DLD1 (cell line): ENCODE measurements around the gene RPS21.

Source experiments
- in situ Hi-C: cut with HindIII; loops from 2 replicates; pipeline ENCODE4 v1.10.0; 2017; ENCODE audit warnings: low sequenced_read_pairs

The RPS21 gene

DNA sequence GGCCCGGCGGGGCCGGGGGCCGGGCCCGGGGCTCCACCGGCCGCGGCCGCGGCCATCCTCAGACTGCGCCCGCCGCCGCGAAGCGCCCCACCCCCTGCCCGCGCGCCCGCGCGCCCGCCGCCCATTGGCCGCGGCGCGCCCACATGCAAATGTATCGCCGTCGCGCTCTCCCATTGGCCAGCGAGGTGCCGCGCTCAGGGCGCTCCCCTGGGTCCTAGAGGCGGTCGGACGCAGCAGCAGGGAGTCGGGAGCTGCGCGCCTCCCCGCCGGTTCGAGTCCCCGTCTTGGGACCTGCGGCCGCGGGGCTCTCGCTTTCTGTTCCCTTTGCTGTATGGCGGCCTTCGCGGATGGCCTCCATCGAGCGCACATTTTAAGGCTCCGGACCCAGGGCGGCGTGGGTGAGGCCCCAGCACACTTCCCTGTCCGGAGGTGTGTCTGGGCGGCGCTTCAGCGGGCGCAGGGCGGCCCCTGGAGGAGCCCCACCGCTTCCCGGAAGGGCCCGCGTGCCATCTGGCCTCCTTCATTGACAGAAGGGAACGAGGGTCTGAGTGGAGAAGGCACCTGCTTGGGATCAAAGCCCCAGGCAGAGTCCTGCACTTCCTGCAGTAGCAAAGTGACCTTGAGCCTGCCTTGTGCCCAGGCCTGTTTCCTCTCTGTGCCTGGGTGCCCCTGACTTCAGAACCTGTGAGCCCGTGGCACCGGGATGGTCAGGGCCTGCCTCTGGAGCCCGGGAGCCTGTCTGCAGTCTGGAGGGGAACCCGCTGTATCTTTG is 20.5 kb downstream of the RPS21 start, which contains the start of gene CABLES2:
CABLES2 (minus strand) TSS at position 65 of the 772 bp plus-strand sequence; CDS start at position 56, 9 bp downstream.
- in situ Hi-C loops: no loop called here

DNA sequence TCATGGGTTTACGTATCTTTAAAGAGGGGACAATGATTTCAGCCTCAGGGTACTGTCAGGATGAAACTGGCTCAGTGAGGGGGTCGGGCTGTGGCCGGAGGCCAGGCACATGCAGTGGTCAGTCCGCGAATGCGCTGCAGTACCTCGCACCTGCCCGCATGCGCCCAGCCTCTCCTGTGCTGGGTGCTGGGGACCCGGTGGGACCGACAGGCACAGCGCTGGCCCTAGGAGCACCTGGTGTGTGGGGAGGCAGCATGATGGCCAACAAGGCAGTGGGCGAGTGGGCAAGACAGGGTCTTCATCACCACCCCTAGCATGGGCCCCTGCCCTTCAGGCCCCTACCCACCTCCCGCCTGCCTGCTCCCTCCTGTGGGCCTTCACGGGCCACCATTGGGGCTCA is 21.2 kb downstream of the RPS21 start:
- in situ Hi-C loops: no loop called here

DNA sequence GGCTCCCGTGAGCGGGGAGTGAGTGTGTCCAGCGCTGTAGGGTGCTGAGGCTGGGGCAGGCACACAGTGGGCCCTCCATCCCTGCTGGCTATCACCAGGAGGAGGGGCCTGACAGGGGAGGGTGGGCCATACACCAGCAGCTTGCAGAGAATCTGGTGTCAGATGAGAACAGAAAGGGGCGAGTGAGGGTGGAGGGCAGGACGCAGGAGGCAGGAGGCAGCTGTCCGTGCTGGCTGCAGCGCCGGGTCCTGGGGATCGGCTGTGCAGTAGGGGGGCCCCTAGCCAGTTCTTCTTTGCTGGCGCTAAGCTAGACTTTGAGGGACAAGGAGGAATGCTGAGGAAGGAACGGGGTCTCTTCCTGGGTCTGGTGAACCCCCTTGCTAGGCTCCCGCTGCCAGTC is 21.7 kb downstream of the RPS21 start:
- in situ Hi-C loops: no loop called here

DNA sequence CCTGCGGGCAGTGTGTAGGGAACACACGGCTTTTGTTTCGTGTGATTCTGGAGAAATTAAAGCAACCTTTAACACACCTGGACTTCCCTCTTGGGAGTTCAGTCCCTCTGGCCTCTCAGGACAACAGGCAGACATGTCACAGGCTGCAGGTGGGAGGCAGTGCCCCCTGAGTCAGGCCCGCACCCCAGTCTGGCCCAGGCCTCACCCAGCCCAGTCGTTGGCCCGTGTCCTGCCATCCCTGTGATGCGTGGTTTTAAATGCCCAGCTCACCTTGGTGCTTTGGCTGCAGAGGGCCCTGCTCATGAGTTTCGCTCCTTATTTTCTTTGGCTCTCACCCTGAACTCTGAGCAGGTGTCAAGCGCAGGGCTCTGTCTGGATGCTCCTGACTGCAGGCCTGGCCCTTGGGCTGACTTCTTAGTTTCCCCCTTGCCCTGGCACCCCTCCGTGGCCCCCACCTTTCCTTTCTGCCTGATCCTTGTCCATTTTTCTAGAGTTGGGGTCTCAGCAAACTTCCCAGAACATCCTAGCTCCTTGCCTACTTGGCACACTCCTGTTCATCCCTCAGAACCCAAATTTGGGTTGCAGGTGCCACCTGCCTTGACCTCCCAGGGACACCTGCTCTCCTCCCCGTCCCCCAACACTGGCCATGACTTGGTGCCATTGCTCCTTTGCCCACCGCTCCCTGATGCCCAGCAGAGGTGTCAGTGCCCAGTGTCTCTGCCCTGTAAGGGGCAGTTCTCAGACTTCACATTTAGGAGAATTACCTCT is 22.4 kb downstream of the RPS21 start:
- in situ Hi-C loops: no loop called here

DNA sequence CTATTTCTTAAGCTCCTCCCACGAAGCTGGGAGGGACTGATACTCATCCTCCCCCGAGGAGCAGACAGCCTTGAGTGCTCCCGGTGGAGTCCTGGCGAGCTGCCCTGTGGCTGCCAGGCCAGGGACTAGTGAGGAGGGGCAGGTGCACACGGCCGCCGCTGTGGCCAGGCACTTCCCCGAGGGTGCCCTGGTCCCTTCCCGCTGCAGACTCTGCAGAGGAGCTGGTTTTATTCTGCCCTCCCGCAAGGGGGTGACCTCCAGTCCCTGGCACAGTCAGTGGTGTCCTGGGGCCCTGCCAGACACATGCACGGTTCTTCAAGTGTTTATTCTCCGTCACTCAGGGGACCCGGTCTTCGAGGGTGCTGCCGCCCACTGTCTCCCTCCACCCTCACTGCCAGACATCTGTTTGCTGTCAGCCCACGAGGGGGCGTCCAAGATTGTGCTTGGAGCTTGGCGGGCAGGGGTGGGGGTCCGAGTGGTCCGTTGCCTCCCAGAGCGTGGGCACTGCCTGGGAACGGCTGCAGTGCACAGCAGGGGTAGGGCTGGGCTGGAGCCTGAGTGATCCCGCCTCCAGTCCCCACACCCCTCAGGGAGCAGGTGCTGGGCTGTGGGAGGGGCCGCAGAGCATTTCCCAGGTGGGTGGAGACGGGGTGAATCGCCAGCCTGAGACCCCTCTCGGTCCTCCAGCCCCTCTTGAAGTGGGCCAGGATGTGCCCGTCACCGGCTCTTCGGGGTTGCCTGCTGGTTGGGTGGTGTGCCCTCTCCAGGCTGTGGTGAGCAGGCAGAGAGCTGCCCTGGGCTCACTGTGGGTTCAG is 23.2 kb downstream of the RPS21 start:
- in situ Hi-C loops: no loop called here

DNA sequence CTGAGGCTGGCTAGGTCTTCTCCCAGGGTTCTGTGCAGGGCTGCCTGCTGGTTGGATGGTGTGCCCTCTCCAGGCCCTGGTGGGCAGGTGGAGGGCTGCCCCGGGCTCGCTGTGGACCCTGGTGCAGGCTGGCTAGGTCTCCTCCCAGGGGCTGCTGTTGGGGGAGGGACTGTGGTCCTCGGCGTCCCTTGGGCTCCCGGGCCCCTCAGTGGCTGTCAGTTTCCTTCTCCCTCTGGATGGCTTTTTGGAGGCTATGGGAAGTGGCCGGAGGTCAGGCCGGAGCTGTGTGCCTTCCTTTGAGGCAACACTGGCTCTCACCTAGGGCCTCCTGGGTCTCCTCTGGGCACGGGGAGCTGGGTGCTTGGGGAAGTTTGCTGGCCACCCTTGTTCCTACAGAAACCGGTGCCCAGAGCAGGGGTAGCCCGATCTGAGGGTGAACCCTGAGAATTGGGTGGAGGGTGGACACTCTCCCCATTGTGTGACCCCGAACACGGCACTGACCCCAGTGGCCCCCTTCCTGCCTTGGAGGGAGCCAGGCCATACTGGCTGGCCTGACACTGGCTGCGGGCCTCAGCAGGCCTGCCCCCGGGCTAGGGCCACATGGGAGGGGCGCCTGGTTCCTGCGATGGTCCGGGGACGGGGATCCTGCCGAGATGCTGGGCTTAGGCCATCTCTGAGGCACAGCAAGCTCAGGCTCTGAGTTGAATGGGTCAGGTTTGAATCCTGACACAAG is 24.0 kb downstream of the RPS21 start:
- in situ Hi-C loops: no loop called here

DNA sequence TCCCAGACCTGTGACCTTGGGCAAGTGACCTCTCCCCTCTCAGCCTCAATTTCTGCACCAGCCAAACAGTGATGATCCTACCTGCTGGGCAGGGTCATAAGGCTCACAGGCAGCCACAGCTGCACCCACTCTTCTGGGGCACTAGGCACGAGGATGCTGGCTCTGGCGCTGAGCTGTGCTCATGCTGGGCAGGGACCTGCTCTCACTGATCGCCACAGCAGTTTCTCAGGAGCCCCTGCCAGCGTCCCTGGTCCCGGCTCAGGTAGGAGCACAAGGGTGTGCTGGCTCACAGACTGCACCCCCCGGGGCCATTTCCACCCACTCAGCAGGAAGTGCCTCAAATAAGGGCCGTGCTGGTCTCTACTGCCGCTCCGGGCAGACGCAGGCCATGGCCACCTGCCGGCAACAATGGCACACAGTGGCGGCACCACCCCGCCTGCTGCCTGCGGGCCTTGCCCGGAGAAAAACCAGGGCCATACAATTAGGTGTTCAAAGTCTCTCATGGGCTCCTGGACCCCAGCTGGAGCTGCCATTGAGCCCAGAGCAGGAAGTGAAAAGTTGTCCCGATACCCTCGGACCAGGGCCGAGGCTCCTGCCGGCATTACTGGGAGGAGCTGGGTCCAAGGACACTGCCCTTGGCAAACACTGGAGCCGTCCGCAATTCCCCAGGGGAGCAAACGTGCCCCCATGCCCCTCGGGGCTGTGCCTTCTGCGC is 24.7 kb downstream of the RPS21 start:
- in situ Hi-C loops: no loop called here

DNA sequence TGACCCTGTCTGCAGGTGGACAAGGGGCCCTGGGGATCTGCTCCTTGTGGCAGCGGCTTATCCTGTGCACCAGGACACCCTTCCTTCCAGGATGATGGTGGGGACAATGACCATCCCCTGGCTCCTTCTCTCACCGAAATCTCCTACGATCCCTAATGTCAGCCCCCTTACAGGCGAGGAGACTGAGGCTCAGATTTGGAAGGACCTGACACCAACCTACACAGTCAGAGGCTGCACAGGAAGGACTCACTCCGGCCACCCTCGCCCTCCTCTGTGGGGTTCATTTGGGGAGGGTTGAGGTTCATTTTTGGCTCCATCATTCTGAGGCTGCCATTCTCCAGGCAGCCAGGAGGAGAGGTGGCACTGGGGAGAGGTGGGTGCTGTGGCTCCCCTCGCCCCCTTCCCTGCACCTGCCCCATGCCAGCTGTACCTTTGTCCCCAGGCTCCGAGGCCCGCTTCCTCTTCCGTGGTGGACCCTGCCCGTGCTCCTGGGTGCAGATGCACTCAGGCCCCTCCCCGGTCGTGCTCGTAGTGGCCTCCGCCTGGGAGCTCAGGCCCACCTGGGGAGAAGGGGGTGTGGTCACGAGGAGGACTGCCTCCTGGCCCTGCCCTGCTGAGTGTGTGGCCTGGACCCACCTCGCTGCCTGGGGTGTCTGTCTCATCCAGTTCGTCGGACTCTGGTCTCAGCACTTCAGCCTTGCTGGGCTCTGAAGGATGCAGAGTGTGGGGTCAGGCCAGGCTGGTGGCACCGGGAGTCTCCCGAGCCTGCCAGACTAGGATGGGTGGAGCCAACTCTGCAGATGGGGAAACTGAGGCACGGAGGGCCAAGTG is 25.5 kb downstream of the RPS21 start:
- in situ Hi-C loops: no loop called here

DNA sequence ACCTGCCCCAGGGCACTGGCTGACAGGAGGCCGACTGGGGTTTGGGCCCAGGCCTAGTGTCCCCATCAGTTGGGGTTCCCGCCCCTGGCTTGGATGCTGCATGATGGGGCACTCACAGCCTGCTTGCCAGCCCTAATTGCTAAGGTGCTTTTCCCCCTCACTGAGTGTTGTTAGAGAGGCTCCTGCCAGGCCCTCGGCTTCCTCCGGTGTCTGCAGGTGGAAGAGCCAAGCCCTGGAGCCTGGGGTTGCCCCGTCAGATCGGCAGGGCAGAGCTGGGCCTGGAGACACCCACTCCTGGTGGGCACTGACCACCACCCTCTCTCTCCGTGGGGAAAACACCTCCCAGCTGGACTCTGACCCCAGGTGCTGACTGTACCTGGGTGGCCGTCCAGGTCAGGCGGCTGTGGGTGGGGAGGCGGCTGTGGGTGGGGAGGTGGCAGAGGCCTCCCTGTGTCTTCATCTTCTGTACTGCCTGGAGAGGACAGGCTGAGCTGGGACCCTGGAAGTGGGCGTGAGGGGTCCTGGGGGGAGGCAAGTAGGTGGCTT is 26.2 kb downstream of the RPS21 start:
- in situ Hi-C loops: no loop called here

DNA sequence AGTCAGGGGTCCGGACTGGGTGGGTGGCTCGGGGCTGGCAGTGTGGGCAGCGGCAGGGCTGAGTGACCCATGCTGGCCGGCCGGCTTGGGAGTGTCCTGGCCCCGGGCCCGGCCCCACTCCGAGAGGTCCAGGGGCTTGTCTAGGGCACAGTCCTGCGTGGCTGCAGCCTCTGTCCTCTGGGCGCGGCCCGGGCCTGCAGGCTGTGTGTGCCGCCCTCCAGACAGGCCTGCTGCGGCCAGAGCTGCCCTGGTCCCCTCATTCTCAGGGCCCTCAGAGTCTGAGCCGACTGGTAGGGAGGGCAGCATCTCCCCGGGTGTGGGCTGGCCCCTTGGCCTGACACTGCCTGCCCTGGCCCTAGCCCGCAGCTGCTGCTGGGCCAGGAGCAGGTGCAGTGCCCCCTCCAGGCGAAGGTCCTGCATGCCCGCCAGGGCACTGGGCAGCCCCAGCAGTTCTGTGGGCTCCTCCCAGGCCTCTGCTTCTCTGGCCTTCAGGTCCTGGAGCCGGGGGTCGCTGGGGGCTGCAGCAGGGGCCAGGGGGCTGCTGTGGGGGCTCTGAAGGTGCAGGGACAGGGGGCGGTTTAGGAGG is 27.1 kb downstream of the RPS21 start:
- in situ Hi-C loops: no loop called here

DNA sequence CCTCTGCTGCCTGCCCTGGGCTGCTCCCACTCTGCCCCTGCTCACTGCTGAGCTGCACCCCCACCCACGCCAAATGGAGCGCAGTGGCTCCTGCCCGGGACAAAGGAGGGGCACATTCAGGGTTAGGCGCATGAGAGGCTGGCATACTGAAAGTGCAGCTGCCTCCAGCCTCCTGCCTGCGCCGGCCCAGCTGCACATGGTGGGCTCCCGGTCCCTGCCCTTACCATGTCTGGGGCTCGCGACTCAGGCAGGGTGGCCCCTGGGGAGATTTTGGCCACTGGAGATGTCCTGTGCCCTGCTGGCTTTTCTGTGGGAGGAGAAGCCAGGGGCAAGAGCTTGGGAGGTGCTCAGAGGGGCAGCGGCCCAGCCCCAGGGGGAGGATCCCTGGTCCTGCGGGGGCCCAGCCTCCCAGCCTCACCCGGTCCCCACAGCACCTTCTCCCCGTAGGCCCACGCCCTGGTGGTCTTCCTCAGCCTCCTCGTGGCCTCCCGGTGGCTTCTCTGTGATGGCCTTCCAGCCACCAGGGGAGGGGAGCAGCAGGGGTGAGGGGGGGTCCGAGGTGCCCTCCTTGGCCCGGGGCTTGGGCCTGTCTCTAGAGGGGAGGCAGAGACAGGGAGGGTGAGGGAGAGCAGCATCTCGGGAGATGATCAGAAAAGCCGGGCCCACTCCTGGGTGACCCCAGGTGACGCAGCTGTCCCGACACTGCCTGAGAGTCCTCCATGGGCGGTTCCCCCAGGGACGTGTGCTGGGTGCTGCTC is 28.6 kb downstream of the RPS21 start:
- in situ Hi-C loops: no loop called here

DNA sequence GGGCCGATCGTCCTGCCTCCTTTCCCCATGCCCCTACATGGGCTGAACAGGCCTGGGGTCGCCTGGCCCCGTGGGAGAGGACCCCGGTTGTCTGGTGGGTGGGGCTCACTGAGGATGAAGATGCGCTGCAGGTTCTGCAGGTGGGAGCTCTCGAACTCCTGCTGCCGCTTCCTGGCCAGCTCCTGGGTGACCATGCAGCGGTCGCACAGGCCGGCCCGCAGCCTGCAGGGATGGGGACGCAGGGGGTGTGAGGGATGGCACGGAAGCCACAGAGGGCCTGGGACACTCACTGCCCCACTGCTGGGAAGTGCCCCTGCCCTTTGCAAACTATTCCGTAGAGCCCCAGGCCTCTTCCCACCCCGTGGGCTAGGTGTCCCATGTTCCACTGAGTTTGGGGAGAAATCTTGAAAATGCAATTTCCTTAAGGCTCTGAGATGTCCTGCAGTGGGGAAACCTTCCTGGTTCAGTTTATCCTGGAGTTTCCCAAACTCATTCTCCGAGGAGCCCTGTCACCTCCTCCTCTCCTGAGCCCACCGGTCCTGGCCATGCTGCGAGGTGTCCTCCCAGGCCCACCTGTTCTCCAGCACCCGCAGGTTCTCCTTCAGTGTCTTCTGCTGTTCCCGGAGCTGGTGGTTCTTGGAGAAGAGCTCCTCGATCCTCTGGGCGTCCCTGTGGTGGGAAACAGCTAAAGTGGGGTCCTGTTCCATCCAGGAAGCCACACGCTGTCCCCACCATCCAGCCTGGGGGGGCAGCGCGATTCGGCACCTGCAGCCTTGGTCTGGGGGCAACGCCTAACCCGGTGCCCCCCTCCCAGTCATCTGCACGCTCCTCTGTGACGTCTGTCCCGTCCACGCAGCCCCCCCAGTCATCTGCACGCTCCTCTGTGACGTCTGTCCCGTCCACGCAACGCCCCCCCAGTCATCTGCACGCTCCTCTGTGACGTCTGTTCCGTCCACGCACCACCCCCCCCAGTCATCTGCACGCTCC is 30.0 kb downstream of the RPS21 start:
- in situ Hi-C loops: no loop called here

DNA sequence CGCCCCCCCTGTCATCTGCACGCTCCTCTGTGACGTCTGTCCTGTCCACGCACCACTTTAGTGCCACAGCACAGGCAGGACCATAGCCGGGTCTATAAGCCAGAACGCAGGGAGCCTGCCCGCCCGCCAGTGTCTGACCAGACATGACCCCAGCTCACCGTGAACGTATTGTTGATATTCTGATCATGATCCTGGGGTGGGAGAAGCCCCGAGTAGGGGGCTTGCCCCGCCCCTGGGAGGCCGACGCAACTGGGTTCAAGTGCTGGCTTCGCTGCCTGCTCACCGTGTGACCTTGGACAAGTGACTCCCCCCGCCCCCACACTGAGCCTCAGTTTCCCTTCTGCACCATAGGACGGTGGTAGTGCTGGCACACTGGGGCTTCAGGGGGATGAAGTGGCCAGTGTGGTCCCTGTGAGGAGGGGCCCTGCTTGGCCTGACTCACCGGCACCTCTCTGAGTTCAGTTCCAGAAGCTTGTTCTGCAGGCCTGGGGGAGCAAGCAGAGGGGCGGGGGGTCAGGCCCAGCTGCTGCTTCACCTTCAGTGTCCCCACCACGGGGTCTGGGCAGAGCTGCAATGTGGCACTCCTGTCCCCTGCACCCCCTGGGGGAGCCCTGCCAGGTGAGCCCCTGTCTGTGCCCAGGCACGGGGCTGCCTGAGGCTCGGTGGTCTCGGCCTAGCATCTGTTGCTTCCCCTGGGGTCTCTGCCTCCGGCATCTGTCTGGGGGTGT is 31.2 kb downstream of the RPS21 start:
- in situ Hi-C loops: no loop called here

DNA sequence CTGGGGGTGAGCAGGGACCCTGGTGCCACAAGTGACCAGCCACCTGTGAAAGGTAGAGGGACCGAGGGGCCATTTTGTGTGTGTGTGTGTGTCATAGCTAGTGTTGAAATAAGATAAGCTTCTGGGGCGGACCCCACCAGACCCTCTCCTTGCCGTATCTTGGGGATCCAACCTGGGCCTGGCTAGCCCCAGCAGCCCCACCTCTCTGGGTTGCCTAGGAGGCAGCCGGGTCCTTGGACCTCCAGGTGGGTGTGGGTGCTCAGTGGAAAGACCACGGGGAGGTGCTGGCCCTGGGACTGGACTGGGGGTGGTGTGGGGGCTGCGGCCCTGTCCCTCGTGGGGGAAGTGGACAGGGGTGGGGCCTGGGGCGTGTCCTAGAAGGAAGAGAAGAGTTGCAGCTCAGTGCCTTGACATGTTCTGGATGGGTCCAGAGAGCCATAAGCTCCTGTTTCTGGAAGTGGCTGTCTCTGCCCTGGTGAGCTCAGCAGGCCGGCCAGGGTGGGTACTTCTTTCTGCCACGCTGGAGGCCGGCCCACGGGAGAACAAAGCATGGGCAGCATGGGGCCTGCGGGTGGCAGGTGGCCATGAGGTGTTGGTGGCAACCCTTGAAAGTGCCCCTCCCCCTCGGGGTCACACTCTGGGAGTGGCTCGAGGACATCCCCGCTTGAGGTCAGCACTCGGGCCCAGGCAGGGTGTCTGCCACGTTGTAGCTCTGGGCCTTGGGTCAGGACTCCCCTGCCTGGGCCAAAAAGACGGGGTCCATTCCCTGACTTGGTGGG is 32.0 kb downstream of the RPS21 start:
- in situ Hi-C loops: no loop called here

DNA sequence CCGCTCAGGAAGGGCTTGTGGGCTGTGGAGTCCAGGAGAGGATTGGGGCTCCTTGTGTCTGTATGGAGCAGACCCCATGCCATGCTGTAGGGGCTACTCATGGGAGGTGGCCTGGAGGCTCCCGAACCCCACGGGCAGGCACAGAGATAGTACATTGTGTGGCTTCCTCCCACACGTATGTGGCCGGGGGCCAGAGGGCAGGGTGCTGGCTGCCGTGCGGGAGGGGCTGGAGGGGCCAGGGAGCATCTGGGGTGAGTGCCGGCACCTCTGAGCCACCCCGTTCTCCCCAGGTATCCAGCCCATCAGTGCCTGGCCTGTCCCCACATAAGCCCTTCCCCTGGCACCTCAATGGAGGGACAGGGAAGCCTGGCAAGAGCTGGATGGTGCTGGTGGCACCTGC is 32.9 kb downstream of the RPS21 start:
- in situ Hi-C loops: no loop called here
